Astrocyte of the cerebellum (primary cell): ENCODE results near the gene CCN2.

Experiments used
- DNase-seq: peaks from one replicate; pipeline ENCODE4 v3.0.0-alpha.2; 2011; ENCODE audit warnings: low read depth
- H3K4me3 ChIP-seq: 2 replicates; pipeline ENCODE4 v1.5.1; 2011; ENCODE audit warnings: mild to moderate bottlenecking, low read depth, low read length, moderate library complexity
- CTCF ChIP-seq: IDR thresholded peaks from 2 replicates; pipeline ENCODE4 v1.5.1; 2012; ENCODE audit warnings: low read length, low read depth, moderate library complexity, mild to moderate bottlenecking; ENCODE audit errors: missing control alignments
- in situ Hi-C: cut with HindIII; loops from 2 replicates; pipeline ENCODE4 v1.10.0; 2017; ENCODE audit warnings: low sequenced_read_pairs

CCN2 gene

GRCh38 chr6:131946992-131947955 lies 3.9 kb downstream of the CCN2 start:
- peak overlapping the region; percentile 7 for H3K4me3 ChIP-seq
- in situ Hi-C loops: no loop called here
- TF ChIP-seq CTCF: no peak
- peak; percentile 80 for DNase-seq

- in situ Hi-C loops: no loop called here
- TF ChIP-seq CTCF: no peak
Measured at GRCh38 chr6:131946404-131946991, 4.7 kb downstream of the CCN2 start.

GRCh38 chr6:131945971-131946370 lies 5.2 kb downstream of the CCN2 start:
- H3K4me3 ChIP-seq: no peak overlapping the region
- DNase-seq: no peak
- no peak for TF ChIP-seq CTCF
- in situ Hi-C loops: no loop called here

More at GRCh38 chr6:131946404-131946991, 4.7 kb downstream of the CCN2 start:
- DNase-seq: peak; percentile 63
- peak overlapping the region; percentile 7 for H3K4me3 ChIP-seq

- in situ Hi-C loops: no loop called here
- H3K4me3 ChIP-seq: no peak overlapping the region
- DNase-seq: no peak
- no peak for TF ChIP-seq CTCF
Measured at GRCh38 chr6:131937703-131938631, 13.2 kb downstream of the CCN2 start.

GRCh38 chr6:131937226-131937625 lies 13.9 kb downstream of the CCN2 start:
- DNase-seq: peak; percentile 31
- in situ Hi-C loops: no loop called here
- no peak for TF ChIP-seq CTCF

GRCh38 chr6:131936156-131936555 lies 15.0 kb downstream of the CCN2 start:
- no peak overlapping the region for H3K4me3 ChIP-seq
- DNase-seq: no peak
- in situ Hi-C loops: no loop called here
- TF ChIP-seq CTCF: no peak

More at GRCh38 chr6:131937226-131937625, 13.9 kb downstream of the CCN2 start:
- no peak overlapping the region for H3K4me3 ChIP-seq
